Islet of Langerhans (tissue), 1 donor: ENCODE measurements around the gene SALL1.

Experiments used
- FAIRE-seq: peaks from one replicate; lab custom pipeline; 2011; peaks lifted over from hg19 to GRCh38; lab: Jason Lieb, UNC

SALL1 gene

DNA sequence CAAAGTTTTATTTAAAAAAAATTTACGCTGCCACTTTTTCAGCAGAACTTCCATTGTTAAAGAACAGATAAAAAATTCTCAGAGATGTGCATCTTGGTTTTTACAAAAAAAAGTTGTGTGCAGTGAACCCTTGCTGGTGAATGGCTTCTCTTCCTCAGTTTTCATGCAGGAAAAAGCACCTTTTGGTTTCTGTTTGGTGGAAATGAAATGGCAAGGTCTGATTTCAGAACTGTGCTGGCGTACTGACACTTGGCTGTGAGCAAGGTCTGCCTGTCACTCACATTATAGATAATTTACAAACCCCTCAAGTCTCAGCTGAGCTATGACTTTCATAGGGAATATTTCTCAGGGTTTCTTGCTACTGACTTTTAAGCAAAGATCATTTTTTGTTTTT is 5.7 kb upstream of the SALL1 start:
- FAIRE-seq, result no peak

DNA sequence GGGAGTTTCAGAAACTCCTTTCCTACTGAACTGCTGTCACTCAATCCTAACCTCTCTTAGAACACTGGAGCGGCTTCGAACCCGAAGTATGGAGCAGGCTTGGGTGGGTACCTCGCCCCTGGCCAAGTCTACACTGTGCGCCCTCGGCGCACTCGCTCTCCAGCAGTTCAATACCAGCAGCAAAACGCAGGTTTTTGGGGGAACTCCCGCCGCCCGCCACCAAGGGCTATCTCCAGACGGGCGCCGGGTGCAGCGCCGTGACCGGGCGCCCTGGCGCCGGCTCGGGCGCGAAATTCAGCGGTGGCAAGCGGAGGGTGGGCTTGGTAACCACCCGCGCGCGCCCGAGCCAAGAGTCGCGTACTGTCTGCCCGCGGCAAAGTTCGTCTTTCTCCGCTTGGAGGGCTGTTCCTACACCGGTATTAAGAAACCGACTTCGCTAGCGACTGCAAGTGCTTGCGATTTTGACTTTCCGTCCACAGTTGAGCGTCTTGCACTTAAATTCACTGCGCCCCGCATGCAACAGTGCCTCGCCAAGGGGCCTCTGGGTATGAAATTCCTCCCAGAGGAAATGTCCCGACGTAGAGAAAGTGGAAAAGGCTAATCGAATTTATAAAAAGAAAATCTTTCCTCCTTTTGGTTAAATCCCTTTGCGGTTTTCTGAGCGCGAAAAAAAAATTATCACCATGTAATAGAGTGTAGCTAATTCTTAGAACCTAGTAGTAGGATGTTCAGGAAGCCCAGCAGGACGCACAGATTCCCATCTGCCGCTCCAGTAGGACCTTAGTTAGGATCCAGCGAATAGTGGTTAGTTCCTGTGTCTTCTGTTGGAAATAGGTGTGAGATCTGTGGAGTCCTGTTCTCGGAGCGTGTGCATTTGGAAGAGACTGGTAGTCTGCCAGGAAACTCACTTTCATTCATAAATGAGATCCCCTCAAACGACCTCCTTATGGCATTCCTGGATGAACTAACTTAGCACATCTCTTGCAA is 5.0 kb upstream of the SALL1 start:
- FAIRE-seq, result no peak

GRCh38 chr16:51155199-51155607 is 4.1 kb upstream of the SALL1 start:
- FAIRE-seq, result no peak

GRCh38 chr16:51154271-51155171 is 3.5 kb upstream of the SALL1 start:
- FAIRE-seq, result no peak

GRCh38 chr16:51153577-51154031 is 2.5 kb upstream of the SALL1 start:
- no peak for FAIRE-seq

GRCh38 chr16:51152691-51153576 is 1.9 kb upstream of the SALL1 start:
- FAIRE-seq, result no peak

DNA sequence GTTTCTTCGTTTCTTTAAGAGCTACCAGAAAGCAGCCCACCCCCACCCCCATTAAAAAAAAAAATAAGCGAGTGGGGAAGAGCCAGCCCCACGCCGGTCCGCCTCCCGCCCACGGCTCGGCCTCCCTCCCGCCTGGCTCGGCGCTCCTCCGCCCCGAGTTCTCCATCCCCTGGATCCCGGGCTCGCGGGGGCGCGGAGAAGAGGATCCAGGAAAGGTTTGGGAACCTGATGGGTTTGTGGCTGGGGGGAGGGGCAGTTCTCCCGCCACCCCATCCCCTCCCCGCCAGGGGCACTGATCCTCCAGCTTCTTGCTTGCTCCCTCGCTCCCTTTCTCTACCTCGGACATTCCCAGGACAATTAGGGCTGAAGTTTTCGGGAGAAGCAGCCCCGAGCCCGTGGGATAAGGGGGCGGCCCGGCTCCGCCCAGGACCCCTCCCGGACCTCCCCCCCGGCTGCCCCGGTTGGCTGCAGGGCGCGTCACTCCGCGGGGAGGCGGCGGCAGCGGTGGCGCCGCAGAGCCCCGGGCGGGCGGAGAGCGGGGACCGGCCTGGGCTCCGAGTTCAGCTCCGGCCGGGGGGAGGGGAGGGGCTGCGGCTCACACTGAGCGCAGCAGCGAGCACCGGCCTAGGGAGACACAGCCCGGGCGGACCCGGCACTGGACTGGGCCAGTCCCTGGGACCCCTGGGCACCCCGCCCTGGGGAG is 1.0 kb upstream of the SALL1 start:
- FAIRE-seq, result no peak

GRCh38 chr16:51151435-51151960 is 428 bp upstream of the SALL1 start:
- FAIRE-seq, result no peak

GRCh38 chr16:51150165-51150887 is 744 bp downstream of the SALL1 start:
- FAIRE-seq, result no peak

- FAIRE-seq, result no peak
Measured at GRCh38 chr16:51149721-51150164, 1.3 kb downstream of the SALL1 start.

DNA sequence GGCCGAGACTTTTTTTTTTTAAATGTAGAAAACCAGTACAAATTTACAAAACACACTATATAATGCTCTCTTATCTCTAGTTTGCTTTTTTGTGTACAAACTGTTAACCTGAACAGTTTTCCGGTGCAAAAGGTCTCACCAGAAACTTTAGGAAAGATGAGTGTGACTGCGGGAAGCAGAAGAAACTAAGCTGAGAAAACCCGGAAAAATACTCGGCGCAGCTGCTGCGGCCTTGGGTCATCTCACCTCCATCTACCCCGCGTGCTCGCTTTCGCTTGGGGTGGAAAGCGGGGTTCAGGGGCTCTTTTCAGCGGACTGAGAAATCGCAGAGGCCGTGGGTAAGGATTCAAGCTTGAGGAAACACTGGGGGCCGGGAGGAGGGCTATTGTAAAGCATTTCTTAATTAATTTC is 1.8 kb downstream of the SALL1 start:
- FAIRE-seq, result no peak

GRCh38 chr16:51148678-51149228 is 2.3 kb downstream of the SALL1 start:
- FAIRE-seq, result no peak

DNA sequence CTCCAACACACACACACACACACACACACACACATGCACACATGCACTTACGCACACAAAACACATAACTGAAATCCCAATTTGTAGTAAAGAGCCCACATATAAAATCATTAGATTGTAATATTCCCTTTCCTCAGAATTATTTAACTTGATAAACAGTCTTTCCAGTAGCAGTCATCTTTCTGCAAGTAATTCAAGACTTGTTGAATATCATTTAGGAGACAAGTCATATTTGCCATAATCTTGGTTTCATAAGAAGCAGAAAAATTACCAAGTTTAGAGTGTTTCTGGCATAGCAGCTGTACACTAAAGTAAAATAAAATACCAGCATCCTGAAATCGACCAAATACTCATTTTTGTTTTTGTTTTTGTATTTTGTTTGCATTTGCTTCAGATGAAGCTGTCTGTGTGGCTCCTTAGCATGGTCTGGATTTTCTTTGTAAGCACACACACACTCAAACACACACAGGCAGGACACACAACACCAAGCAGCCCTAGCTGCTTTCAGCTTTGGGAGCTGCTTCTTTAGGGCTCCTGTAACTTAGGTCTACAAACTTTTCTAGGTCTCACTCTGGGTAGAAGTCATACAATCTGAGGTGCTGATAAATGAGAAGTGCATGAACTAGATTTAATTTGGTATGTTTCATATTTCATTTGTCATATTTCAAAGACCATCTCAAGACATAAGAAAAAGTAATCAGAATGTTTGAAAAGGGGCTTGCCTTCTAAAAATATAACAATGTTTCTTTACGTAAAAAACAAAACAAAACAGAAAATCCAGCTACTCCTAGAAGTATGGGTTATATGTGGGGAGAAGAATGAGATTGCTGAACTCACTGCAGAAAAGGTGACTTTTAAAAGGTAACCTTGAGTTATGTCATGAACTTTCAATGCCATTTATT is 3.0 kb downstream of the SALL1 start:
- FAIRE-seq, result no peak

DNA sequence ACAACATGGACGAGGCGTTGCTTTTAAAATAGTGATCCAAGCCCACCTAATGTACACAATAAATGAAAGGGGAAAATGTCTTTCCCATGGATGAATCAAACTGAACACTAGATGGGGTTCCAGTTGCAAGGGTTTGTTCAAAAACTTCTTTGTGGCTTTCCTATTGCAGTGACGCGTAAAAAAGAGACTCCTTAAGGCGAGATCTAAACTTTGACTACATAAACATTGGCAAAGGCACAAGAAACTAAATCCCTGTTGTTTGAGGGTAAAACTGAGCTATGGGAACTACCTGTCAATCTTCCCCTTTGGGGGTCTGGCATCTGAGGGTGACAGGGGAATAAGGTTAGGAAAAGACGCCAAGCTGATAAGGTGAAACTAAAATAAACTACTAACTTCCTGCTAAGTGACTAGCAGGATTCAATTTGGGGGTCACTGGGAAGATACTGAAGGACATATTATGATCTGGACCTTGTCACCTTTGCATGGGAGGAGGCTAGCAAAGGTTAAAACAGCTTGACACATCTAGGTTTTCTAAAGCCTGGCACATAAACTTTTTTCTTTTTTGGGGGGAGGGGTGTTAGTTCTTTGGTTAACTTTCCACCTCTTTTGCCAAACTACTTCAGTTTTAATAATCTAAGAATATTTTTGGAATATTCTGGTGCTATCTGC is 4.7 kb downstream of the SALL1 start:
- no peak for FAIRE-seq

GRCh38 chr16:51144203-51144602 is 6.9 kb downstream of the SALL1 start:
- FAIRE-seq, result no peak

- FAIRE-seq, result no peak
Measured at GRCh38 chr16:51143196-51143977, 7.7 kb downstream of the SALL1 start.

GRCh38 chr16:51141541-51141940 is 9.5 kb downstream of the SALL1 start:
- no peak for FAIRE-seq
